HepG2 (cell line): ENCODE data around the gene PRPSAP1. TPM values are rescaled to one million over a fixed set of nuclear protein-coding genes. Genes with fewer than 3 reads are reported as not detected.
A peak's percentile ranks its signal among the peaks of the same experiment; 100 is the strongest.

Source experiments
- ASH2L ChIP-seq: fragments of 300-600, 200-600 bp; sonication (generic); IDR thresholded peaks from 2 replicates; pipeline ENCODE4 v1.7.0; 2017; ENCODE audit warnings: low read depth, mild to moderate bottlenecking, moderate library complexity, mixed read lengths, low read length; ENCODE audit not compliant: insufficient read length
- CC2D1A ChIP-seq: sonication (generic); formaldehyde crosslinking; IDR thresholded peaks from 2 replicates; pipeline ENCODE4 v1.8.1; 2023; ENCODE audit warnings: mild to moderate bottlenecking, missing genetic modification reagents
- FOXJ3 ChIP-seq: sonication (generic); formaldehyde crosslinking; IDR thresholded peaks from 2 replicates; pipeline ENCODE4 v1.4.0; 2020; ENCODE audit warnings: missing genetic modification reagents, mild to moderate bottlenecking, borderline replicate concordance
- FOXP1 ChIP-seq, 2 experiments: fragments of 450-650 bp in 1 of 2; IDR thresholded peaks; 2 replicates each; pipeline ENCODE4 v1.6.1; 2017 to 2018; ENCODE audit warnings: antibody characterized with exemption in 1 of 2
- HIVEP1 ChIP-seq: sonication (generic); formaldehyde crosslinking; IDR thresholded peaks from 2 replicates; pipeline ENCODE4 v1.4.0; 2020; ENCODE audit warnings: mild to moderate bottlenecking, missing genetic modification reagents
- HOXD1 ChIP-seq: sonication (generic); formaldehyde crosslinking; IDR thresholded peaks from 2 replicates; pipeline ENCODE4 v1.5.0; 2020; ENCODE audit warnings: missing genetic modification reagents
- MAFK ChIP-seq, 2 experiments: IDR thresholded peaks in 1 of 2; conservative IDR thresholded peaks in 1 of 2; 2 replicates each; pipeline ENCODE4 v1.6.1; 2011; ENCODE audit warnings: improper control_type of control experiment in 2 of 2, low read length in 2 of 2
- MTA1 ChIP-seq: sonication (generic); formaldehyde crosslinking; IDR thresholded peaks from 2 replicates; pipeline ENCODE4 v1.4.0; 2020; ENCODE audit warnings: missing genetic modification reagents, mild to moderate bottlenecking, borderline replicate concordance
- PTBP1 ChIP-seq: fragments of 200-400 bp; formaldehyde crosslinking; IDR thresholded peaks from 2 replicates; pipeline ENCODE4 v1.6.1; 2018; ENCODE audit warnings: low read length, low read depth; ENCODE audit not compliant: poor library complexity, severe bottlenecking
- RBFOX2 ChIP-seq: fragments of 200-400 bp; formaldehyde crosslinking; IDR thresholded peaks from 2 replicates; pipeline ENCODE4 v1.6.1; 2017; ENCODE audit warnings: low read depth, mild to moderate bottlenecking, low read length
- RBM39 ChIP-seq: fragments of 200-400 bp; formaldehyde crosslinking; IDR thresholded peaks from one replicate; pipeline ENCODE4 v1.6.1; 2018; ENCODE audit warnings: antibody characterized with exemption, mild to moderate bottlenecking, low read depth, low read length; ENCODE audit not compliant: poor library complexity, severe bottlenecking
- TBX2 ChIP-seq: sonication (generic); formaldehyde crosslinking; IDR thresholded peaks from 2 replicates; pipeline ENCODE4 v1.5.0; 2020; ENCODE audit warnings: missing genetic modification reagents, mild to moderate bottlenecking, borderline replicate concordance
- ZBTB20 ChIP-seq: sonication (generic); formaldehyde crosslinking; IDR thresholded peaks from 2 replicates; pipeline ENCODE4 v1.8.1; 2023; ENCODE audit warnings: missing genetic modification reagents, low read depth, mild to moderate bottlenecking, borderline replicate concordance
- ZNF234 ChIP-seq: sonication (generic); formaldehyde crosslinking; conservative IDR thresholded peaks from 2 replicates; pipeline ENCODE4 v1.5.1; 2020; ENCODE audit warnings: mild to moderate bottlenecking, missing genetic modification reagents
- ZNF333 ChIP-seq: sonication (generic); formaldehyde crosslinking; IDR thresholded peaks from 2 replicates; pipeline ENCODE4 v1.4.0; 2020; ENCODE audit warnings: mild to moderate bottlenecking, missing genetic modification reagents, borderline replicate concordance
- ZNF572 ChIP-seq: sonication (generic); formaldehyde crosslinking; IDR thresholded peaks from 2 replicates; pipeline ENCODE4 v1.5.1; 2020; ENCODE audit warnings: mild to moderate bottlenecking, missing genetic modification reagents
- ZNF616 ChIP-seq: sonication (generic); formaldehyde crosslinking; IDR thresholded peaks from 2 replicates; pipeline ENCODE4 v1.5.0; 2020; ENCODE audit warnings: low read depth, mild to moderate bottlenecking, missing genetic modification reagents
- ZNF749 ChIP-seq: sonication (generic); formaldehyde crosslinking; IDR thresholded peaks from 2 replicates; pipeline ENCODE4 v1.8.0; 2022; ENCODE audit warnings: mild to moderate bottlenecking, missing genetic modification reagents, moderate library complexity, borderline replicate concordance
- ZSCAN12 ChIP-seq: sonication (generic); formaldehyde crosslinking; IDR thresholded peaks from 2 replicates; pipeline ENCODE4 v1.9.0; 2021; ENCODE audit warnings: mild to moderate bottlenecking, missing genetic modification reagents
- polyA plus RNA-seq, 8 experiments: library from polyadenylated mRNA; depleted of rRNA in 3 of 8; stranded (reverse) in 7 of 8; unstranded in 1 of 8; fragments of >200 nt; fragmentation: Illumina TruSeq in 4 of 8; extraction: Trizol in 4 of 8; gene quantifications; 2 replicates each; pipeline versions ENCODE4 v1.2.1 to v1.2.3, GENCODE V29; 2011 to 2016; ENCODE audit warnings: low read depth in 4 of 8, missing spikeins in 1 of 8, mixed read lengths in 1 of 8; ENCODE audit not compliant: insufficient read depth in 1 of 8
- total RNA-seq, 5 experiments: library from RNA; depleted of rRNA; stranded (reverse); fragments of >200 nt; fragmentation: Illumina TruSeq; extraction: Trizol; gene quantifications; 2 replicates each; pipeline ENCODE4 v1.2.3, GENCODE V29; 2016; ENCODE audit warnings: low read depth in 1 of 5
- TF ChIP-seq, protein P1 (sequence below): sonication (generic); formaldehyde crosslinking; conservative IDR thresholded peaks from 2 replicates; pipeline ENCODE4 v1.8.0; 2022; ENCODE audit warnings: mild to moderate bottlenecking, moderate library complexity, missing genetic modification reagents
- TF ChIP-seq, protein P2 (sequence below): sonication (generic); formaldehyde crosslinking; IDR thresholded peaks from 2 replicates; pipeline ENCODE4 v1.4.0; 2020; ENCODE audit warnings: missing genetic modification reagents, borderline replicate concordance
- TF ChIP-seq, protein P3 (sequence below): sonication (generic); formaldehyde crosslinking; IDR thresholded peaks from 2 replicates; pipeline ENCODE4 v1.4.0; 2020; ENCODE audit warnings: mild to moderate bottlenecking, missing genetic modification reagents

The PRPSAP1 gene
- total and polyA plus RNA-seq, 2 of the 13 experiments (the other 11 are each of a cell fraction or from before 2014, with no cell fraction given): 91.1 to 314 TPM

DNA sequence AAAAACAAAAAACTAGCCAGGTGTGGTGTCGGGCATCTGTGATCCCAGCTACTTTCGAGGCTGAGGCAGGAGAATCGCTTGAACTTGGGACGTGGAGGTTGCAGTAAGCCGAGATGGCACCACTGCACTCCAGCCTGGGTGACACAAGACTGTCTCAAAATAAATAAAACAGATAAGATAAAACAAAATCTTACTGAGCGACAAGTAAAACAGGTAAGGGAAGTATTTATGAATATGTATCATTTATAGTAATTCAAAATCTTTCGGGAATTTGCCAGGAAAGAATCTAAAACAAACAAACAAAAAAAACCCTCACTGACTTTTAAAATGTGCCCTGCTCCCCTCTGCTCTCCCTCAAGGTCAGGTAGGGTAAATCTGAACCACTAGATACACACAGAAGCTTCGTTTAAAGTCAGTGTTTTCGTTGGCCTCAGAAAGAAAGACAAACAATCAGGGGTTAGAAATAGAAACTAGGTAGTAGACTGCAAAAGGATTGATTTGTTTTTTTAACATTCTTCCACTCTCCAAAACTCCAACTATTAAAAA is 2.1 kb downstream of the PRPSAP1 start (continued):
- TF ChIP-seq RBFOX2 (peak; percentile 61; the same call in 1 of the 2 replicates), CC2D1A (CRISPR knock-in tag) (no peak), PTBP1 (no peak), ZSCAN12 (CRISPR knock-in tag) (0 out of 2 replicates have a peak, but pooled peaks have one; percentile 31), RBM39 (no peak), ZNF572 (no peak), FOXJ3 (CRISPR knock-in tag) (peak; percentile 55; the same call in 1 of the 2 replicates), HOXD1 (CRISPR knock-in tag) (no peak), HIVEP1 (CRISPR knock-in tag) (no peak), TBX2 (peak; percentile 59; the same call in 1 of the 2 replicates), ZNF234 (CRISPR knock-in tag) (no peak), MTA1 (CRISPR knock-in tag) (0 out of 2 replicates have a peak, but pooled peaks have one; percentile 30), MAFK (conservative IDR thresholded peaks at IDR 0.05 in 1 of 2, IDR thresholded peaks at IDR 0.05 in 1 of 2; ENCODE audit: low read length in 2 of 2) (no peak), FOXP1 (IDR thresholded peaks at IDR 0.05) (no peak), FOXP1 (CRISPR knock-in tag; IDR thresholded peaks at IDR 0.05) (peak; percentile 82), ZBTB20 (CRISPR knock-in tag) (no peak; the same call in 1 of the 2 replicates), ASH2L (no peak), ZNF333 (CRISPR knock-in tag) (no peak), ZNF616 (CRISPR knock-in tag) (no peak), ZNF749 (CRISPR knock-in tag) (no peak)
- TF ChIP-seq, protein P1, sequence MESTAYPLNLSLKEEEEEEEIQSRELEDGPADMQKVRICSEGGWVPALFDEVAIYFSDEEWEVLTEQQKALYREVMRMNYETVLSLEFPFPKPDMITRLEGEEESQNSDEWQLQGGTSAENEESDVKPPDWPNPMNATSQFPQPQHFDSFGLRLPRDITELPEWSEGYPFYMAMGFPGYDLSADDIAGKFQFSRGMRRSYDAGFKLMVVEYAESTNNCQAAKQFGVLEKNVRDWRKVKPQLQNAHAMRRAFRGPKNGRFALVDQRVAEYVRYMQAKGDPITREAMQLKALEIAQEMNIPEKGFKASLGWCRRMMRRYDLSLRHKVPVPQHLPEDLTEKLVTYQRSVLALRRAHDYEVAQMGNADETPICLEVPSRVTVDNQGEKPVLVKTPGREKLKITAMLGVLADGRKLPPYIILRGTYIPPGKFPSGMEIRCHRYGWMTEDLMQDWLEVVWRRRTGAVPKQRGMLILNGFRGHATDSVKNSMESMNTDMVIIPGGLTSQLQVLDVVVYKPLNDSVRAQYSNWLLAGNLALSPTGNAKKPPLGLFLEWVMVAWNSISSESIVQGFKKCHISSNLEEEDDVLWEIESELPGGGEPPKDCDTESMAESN (CRISPR knock-in tag): no peak
- TF ChIP-seq, protein P2, sequence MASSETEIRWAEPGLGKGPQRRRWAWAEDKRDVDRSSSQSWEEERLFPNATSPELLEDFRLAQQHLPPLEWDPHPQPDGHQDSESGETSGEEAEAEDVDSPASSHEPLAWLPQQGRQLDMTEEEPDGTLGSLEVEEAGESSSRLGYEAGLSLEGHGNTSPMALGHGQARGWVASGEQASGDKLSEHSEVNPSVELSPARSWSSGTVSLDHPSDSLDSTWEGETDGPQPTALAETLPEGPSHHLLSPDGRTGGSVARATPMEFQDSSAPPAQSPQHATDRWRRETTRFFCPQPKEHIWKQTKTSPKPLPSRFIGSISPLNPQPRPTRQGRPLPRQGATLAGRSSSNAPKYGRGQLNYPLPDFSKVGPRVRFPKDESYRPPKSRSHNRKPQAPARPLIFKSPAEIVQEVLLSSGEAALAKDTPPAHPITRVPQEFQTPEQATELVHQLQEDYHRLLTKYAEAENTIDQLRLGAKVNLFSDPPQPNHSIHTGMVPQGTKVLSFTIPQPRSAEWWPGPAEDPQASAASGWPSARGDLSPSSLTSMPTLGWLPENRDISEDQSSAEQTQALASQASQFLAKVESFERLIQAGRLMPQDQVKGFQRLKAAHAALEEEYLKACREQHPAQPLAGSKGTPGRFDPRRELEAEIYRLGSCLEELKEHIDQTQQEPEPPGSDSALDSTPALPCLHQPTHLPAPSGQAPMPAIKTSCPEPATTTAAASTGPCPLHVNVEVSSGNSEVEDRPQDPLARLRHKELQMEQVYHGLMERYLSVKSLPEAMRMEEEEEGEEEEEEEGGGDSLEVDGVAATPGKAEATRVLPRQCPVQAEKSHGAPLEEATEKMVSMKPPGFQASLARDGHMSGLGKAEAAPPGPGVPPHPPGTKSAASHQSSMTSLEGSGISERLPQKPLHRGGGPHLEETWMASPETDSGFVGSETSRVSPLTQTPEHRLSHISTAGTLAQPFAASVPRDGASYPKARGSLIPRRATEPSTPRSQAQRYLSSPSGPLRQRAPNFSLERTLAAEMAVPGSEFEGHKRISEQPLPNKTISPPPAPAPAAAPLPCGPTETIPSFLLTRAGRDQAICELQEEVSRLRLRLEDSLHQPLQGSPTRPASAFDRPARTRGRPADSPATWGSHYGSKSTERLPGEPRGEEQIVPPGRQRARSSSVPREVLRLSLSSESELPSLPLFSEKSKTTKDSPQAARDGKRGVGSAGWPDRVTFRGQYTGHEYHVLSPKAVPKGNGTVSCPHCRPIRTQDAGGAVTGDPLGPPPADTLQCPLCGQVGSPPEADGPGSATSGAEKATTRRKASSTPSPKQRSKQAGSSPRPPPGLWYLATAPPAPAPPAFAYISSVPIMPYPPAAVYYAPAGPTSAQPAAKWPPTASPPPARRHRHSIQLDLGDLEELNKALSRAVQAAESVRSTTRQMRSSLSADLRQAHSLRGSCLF (CRISPR knock-in tag): no peak
- TF ChIP-seq, protein P3, sequence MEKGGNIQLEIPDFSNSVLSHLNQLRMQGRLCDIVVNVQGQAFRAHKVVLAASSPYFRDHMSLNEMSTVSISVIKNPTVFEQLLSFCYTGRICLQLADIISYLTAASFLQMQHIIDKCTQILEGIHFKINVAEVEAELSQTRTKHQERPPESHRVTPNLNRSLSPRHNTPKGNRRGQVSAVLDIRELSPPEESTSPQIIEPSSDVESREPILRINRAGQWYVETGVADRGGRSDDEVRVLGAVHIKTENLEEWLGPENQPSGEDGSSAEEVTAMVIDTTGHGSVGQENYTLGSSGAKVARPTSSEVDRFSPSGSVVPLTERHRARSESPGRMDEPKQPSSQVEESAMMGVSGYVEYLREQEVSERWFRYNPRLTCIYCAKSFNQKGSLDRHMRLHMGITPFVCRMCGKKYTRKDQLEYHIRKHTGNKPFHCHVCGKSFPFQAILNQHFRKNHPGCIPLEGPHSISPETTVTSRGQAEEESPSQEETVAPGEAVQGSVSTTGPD: no peak
